SK-N-SH (cell line): ENCODE results near the gene RAD51B.
"Not testable (repeated sequence)": the region's sequence is repeated elsewhere in the genome, so short reads cannot be mapped to it uniquely, and the experiment has no call there.

Experiments
- MAX ChIP-seq: IDR thresholded peaks from 2 replicates; pipeline ENCODE4 v1.4.0; 2012; ENCODE audit warnings: low read depth
- TF ChIP-seq, protein P1 (sequence below): IDR thresholded peaks from 2 replicates; pipeline ENCODE4 v1.4.0; 2012; ENCODE audit warnings: low read depth, borderline replicate concordance

- TF ChIP-seq, protein P1, sequence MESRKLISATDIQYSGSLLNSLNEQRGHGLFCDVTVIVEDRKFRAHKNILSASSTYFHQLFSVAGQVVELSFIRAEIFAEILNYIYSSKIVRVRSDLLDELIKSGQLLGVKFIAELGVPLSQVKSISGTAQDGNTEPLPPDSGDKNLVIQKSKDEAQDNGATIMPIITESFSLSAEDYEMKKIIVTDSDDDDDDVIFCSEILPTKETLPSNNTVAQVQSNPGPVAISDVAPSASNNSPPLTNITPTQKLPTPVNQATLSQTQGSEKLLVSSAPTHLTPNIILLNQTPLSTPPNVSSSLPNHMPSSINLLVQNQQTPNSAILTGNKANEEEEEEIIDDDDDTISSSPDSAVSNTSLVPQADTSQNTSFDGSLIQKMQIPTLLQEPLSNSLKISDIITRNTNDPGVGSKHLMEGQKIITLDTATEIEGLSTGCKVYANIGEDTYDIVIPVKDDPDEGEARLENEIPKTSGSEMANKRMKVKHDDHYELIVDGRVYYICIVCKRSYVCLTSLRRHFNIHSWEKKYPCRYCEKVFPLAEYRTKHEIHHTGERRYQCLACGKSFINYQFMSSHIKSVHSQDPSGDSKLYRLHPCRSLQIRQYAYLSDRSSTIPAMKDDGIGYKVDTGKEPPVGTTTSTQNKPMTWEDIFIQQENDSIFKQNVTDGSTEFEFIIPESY = not testable (repeated sequence)
- TF ChIP-seq MAX = not testable (repeated sequence)
These were observed 148.4 kb downstream of the RAD51B start for GRCh38 chr14:67967970-67968369.
